Neural progenitor cell (in vitro differentiated cells): ENCODE measurements around the gene PON2. TPM values are rescaled to one million over a fixed set of nuclear protein-coding genes. Genes with fewer than 3 reads are reported as not detected.

Experiments used
- DNase-seq: peaks from one replicate; pipeline ENCODE4 v3.0.0-alpha.2; 2016; ENCODE audit warnings: low spot score
- H2AFZ ChIP-seq: fragments of 200-600 bp; sonication (generic); replicated peaks from 2 replicates; pipeline ENCODE4 v1.6.1; 2016; ENCODE audit warnings: antibody characterized with exemption
- H3F3A ChIP-seq: fragments of 200-600 bp; sonication (generic); 2 replicates; pipeline ENCODE4 v1.6.1; 2016; ENCODE audit warnings: antibody characterized with exemption, low read depth
- H3K27ac ChIP-seq: fragments of 200-600 bp; sonication (generic); 2 replicates; pipeline ENCODE4 v1.5.1; 2016; ENCODE audit warnings: mild to moderate bottlenecking
- H3K27me3 ChIP-seq: fragments of 200-600 bp; sonication (generic); 2 replicates; pipeline ENCODE4 v1.6.1; 2016; ENCODE audit warnings: mild to moderate bottlenecking, moderate library complexity
- H3K36me3 ChIP-seq: fragments of 200-600 bp; sonication (generic); 2 replicates; pipeline ENCODE4 v1.5.1; 2016
- H3K4me1 ChIP-seq: fragments of 200-600 bp; sonication (generic); 2 replicates; pipeline ENCODE4 v1.6.1; 2016; ENCODE audit warnings: mixed run types
- H3K4me2 ChIP-seq: fragments of 200-600 bp; sonication (generic); 2 replicates; pipeline ENCODE4 v1.6.1; 2016
- H3K4me3 ChIP-seq: fragments of 200-600 bp; sonication (generic); 2 replicates; pipeline ENCODE4 v1.5.1; 2016
- H3K79me2 ChIP-seq: fragments of 200-600 bp; sonication (generic); 2 replicates; pipeline ENCODE4 v1.6.1; 2016; ENCODE audit warnings: low read depth
- H3K9ac ChIP-seq: fragments of 200-600 bp; sonication (generic); 2 replicates; pipeline ENCODE4 v1.6.1; 2016
- H3K9me3 ChIP-seq: fragments of 200-600 bp; sonication (generic); 2 replicates; pipeline ENCODE4 v1.5.1; 2016; ENCODE audit warnings: low read depth
- H4K20me1 ChIP-seq: fragments of 200-600 bp; sonication (generic); 2 replicates; pipeline ENCODE4 v1.6.1; 2016; ENCODE audit warnings: low read depth
- H3K27ac Mint-ChIP-seq: 3 replicates; pipeline ENCODE4 v1.8.0; 2021; ENCODE audit warnings: mixed read lengths
- H3K27me3 Mint-ChIP-seq: 2 replicates; pipeline ENCODE4 v1.8.0; 2022; ENCODE audit warnings: low read depth, mild to moderate bottlenecking, inconsistent platforms, moderate library complexity, mixed read lengths; ENCODE audit not compliant: insufficient read depth
- H3K36me3 Mint-ChIP-seq: 3 replicates; pipeline ENCODE4 v1.8.0; 2021; ENCODE audit warnings: mixed read lengths
- H3K4me1 Mint-ChIP-seq: 3 replicates; pipeline ENCODE4 v1.8.0; 2021; ENCODE audit warnings: mixed read lengths
- H3K4me3 Mint-ChIP-seq: 3 replicates; pipeline ENCODE4 v1.8.0; 2021; ENCODE audit warnings: mild to moderate bottlenecking, moderate library complexity, mixed read lengths
- H3K9me3 Mint-ChIP-seq: 3 replicates; pipeline ENCODE4 v1.8.0; 2020; ENCODE audit warnings: mixed read lengths
- CTCF ChIP-seq: fragments of 200-600 bp; sonication (generic); IDR thresholded peaks from 2 replicates; pipeline ENCODE4 v1.5.1; 2017; ENCODE audit warnings: antibody characterized with exemption, mild to moderate bottlenecking
- EZH2 ChIP-seq: fragments of 200-600 bp; sonication (generic); IDR thresholded peaks from 2 replicates; pipeline ENCODE4 v1.6.1; 2017; ENCODE audit warnings: antibody characterized with exemption, mild to moderate bottlenecking, moderate library complexity
- EZH2phosphoT487 ChIP-seq: fragments of 200-600 bp; sonication (generic); IDR thresholded peaks from 2 replicates; pipeline ENCODE4 v1.6.1; 2017; ENCODE audit warnings: antibody characterized with exemption
- total RNA-seq: library from RNA; depleted of rRNA; stranded (reverse); fragments of >200 nt; gene quantifications from 2 replicates; pipeline ENCODE4 v1.2.3, GENCODE V29; 2015; ENCODE audit warnings: low replicate concordance

PON2 gene
- total RNA-seq, 1 donor from 2014 or later: 190 TPM

GRCh38 chr7:95476072-95476847 lies 41.4 kb upstream of the PON2 start:
- no peak overlapping the region for H3K9ac ChIP-seq
- peak overlapping the region; percentile 80 for H2AFZ ChIP-seq
- Mint-ChIP-seq H3K27ac (peak overlapping the region; percentile 95), H3K27me3 (peaks cover 3% of the 10 kb centered on the region), H3K9me3 (no peaks in the 10 kb centered on the region), H3K36me3 (no peaks in the 10 kb centered on the region), H3K4me3 (no peak overlapping the region), H3K4me1 (peaks cover 71% of the 10 kb centered on the region)
- H3K4me3 ChIP-seq: no peak overlapping the region
- peaks cover 46% of the 10 kb centered on the region for H3K4me1 ChIP-seq
- H3K27ac ChIP-seq: no peak overlapping the region
- H3K36me3 ChIP-seq: no peaks in the 10 kb centered on the region
- H3K4me2 ChIP-seq: no peak overlapping the region
- H3K79me2 ChIP-seq: no peaks in the 10 kb centered on the region
- no peaks in the 10 kb centered on the region for H4K20me1 ChIP-seq
- no peak for TF ChIP-seq EZH2
- no peak for DNase-seq
- no peaks in the 10 kb centered on the region for H3K9me3 ChIP-seq
- H3K27me3 ChIP-seq: no peaks in the 10 kb centered on the region
- peaks cover 32% of the 10 kb centered on the region for H3F3A ChIP-seq

- Histone ChIP-seq H3K27me3 (no peaks in the 10 kb centered on the region), H2AFZ (no peak overlapping the region), H3K9me3 (no peaks in the 10 kb centered on the region), H4K20me1 (no peaks in the 10 kb centered on the region), H3K9ac (no peak overlapping the region), H3K79me2 (no peaks in the 10 kb centered on the region), H3F3A (peaks cover 46% of the 10 kb centered on the region), H3K4me1 (peaks cover 66% of the 10 kb centered on the region), H3K4me2 (peak overlapping the region; percentile 68), H3K36me3 (no peaks in the 10 kb centered on the region), H3K4me3 (peak overlapping the region; percentile 21), H3K27ac (peak overlapping the region; percentile 92)
- Mint-ChIP-seq H3K27me3 (no peaks in the 10 kb centered on the region), H3K4me3 (peak overlapping the region; percentile 76), H3K9me3 (no peaks in the 10 kb centered on the region), H3K27ac (peak overlapping the region; percentile 97), H3K36me3 (no peaks in the 10 kb centered on the region), H3K4me1 (peaks cover 92% of the 10 kb centered on the region)
- DNase-seq: peak; percentile 81
- no peak for TF ChIP-seq EZH2phosphoT487
- no peak for TF ChIP-seq EZH2
- TF ChIP-seq CTCF: no peak
Observed at GRCh38 chr7:95473276-95473985, 38.6 kb upstream of the PON2 start.

- H3K9me3 ChIP-seq: no peaks in the 10 kb centered on the region
- no peaks in the 10 kb centered on the region for H3K9me3 Mint-ChIP-seq
- peak overlapping the region; percentile 97 for H3K27ac Mint-ChIP-seq
- H3K4me3 Mint-ChIP-seq: peak overlapping the region; percentile 76
- peaks cover 46% of the 10 kb centered on the region for H3F3A ChIP-seq
- H3K4me1 Mint-ChIP-seq: peaks cover 92% of the 10 kb centered on the region
- peak overlapping the region; percentile 68 for H3K4me2 ChIP-seq
- H3K4me1 ChIP-seq: peaks cover 66% of the 10 kb centered on the region
- no peaks in the 10 kb centered on the region for H3K79me2 ChIP-seq
- no peaks in the 10 kb centered on the region for H3K36me3 Mint-ChIP-seq
- TF ChIP-seq CTCF: no peak
- no peak for TF ChIP-seq EZH2phosphoT487
- TF ChIP-seq EZH2: no peak
- DNase-seq: peak; percentile 19
- H3K4me3 ChIP-seq: peak overlapping the region; percentile 21
- H3K27me3 ChIP-seq: no peaks in the 10 kb centered on the region
- H3K9ac ChIP-seq: no peak overlapping the region
- H2AFZ ChIP-seq: peak overlapping the region; percentile 40
- no peaks in the 10 kb centered on the region for H3K27me3 Mint-ChIP-seq
- H3K36me3 ChIP-seq: no peaks in the 10 kb centered on the region
- peak overlapping the region; percentile 92 for H3K27ac ChIP-seq
- H4K20me1 ChIP-seq: no peaks in the 10 kb centered on the region
Observed at GRCh38 chr7:95472581-95473161, 37.8 kb upstream of the PON2 start.
